Measurements from ENCODE around the gene RERE.

Gene RERE

DNA sequence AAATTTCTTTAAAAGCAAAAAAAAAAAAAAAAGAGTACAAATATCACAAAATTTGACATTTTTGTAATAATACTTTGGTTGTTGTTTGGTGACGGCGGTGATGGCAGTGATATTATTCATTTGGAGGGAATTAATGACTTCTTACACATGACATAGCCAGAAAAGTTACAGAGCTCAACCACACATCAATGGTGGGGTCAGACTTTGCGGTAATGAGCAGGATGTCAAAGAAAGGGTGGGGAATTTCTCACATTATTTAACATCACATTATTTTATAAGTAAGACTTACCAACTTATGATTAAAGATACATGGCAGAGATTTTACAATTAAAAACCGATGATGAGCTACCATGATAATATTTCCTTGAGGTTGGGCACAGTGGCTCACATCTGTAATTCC is 248.2 kb downstream of the RERE start:
- Histone ChIP-seq H3K4me3 (ENCODE audit: low read length) (no peak overlapping the region), H3K36me3 (ENCODE audit: insufficient read depth, low read length) (no peaks in the 10 kb centered on the region), H3K9me3 (ENCODE audit: low read length) (peaks cover 3% of the 10 kb centered on the region), H3K4me1 (ENCODE audit: insufficient read depth, low read length) (peaks cover 9% of the 10 kb centered on the region), H3K27me3 (ENCODE audit: insufficient read depth, low read length) (no peaks in the 10 kb centered on the region), H2AFZ (ENCODE audit: low read depth, low read length) (no peak overlapping the region)

DNA sequence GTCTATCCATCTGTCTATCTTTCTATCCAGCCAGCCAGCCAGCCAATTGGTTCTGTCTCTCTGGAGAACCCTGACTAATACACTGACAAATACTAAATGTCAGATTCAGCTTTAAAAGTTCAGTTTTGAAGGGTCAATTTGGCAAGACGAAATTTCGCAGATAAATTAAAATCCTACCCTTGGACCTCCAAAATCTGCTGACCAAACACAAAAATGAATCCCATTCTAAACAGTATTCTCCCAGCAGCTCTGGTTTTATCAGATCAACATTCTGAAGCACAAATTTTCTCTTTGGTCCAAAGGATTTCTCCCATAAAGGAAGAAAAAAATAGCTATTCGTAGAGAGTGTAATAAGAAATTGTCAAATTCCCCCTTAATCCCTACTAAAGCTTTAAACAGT is 248.6 kb downstream of the RERE start:
- Histone ChIP-seq H3K4me3 (ENCODE audit: low read length) (no peak overlapping the region), H2AFZ (ENCODE audit: low read depth, low read length) (no peak overlapping the region), H3K9me3 (ENCODE audit: low read length) (peaks cover 3% of the 10 kb centered on the region), H3K36me3 (ENCODE audit: insufficient read depth, low read length) (no peaks in the 10 kb centered on the region), H3K27me3 (ENCODE audit: insufficient read depth, low read length) (no peaks in the 10 kb centered on the region), H3K4me1 (ENCODE audit: insufficient read depth, low read length) (peaks cover 9% of the 10 kb centered on the region)

DNA sequence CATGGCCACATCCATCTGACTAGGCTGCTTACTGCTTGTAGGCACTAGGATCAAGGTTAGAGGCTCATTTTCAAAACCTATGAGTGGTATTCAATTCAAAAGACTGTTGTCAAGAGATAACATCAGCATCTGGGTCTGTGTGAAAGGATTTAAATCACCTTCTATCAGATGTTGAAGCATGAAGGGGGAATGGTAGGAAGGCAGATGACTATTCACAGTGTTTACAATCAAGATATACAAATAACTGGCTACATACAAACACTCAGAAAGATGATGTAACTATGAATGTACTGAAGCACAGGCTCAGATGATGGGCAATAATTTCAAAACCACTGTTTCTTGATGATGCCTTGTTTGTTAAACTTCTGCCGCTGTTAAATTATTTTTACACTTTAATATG is 250.3 kb downstream of the RERE start:
- Histone ChIP-seq H3K9me3 (ENCODE audit: low read length) (peaks cover 3% of the 10 kb centered on the region), H3K27me3 (ENCODE audit: insufficient read depth, low read length) (no peaks in the 10 kb centered on the region), H2AFZ (ENCODE audit: low read depth, low read length) (no peak overlapping the region), H3K4me3 (ENCODE audit: low read length) (no peak overlapping the region), H3K4me1 (ENCODE audit: insufficient read depth, low read length) (peaks cover 9% of the 10 kb centered on the region), H3K36me3 (ENCODE audit: insufficient read depth, low read length) (no peaks in the 10 kb centered on the region)

DNA sequence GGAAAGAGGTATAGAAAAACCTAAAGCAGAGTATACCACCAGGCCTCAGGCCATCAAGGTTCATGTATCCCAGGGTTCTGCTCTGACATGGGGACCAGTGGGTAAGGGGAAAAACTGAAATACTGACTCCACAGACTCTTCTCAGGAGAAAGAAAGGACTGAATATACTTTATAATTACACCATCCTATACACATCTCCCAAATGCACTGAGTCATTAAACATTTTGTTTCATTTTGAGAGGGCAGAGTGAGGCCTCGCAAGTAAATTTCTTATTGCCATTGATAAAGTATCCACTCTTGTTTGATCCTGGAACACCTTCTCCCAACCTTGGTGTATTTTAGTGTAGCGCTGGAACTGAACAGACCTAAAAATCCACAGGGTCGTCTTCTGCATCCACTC is 251.6 kb downstream of the RERE start:
- Histone ChIP-seq H3K36me3 (ENCODE audit: insufficient read depth, low read length) (no peaks in the 10 kb centered on the region), H2AFZ (ENCODE audit: low read depth, low read length) (no peak overlapping the region), H3K4me3 (ENCODE audit: low read length) (no peak overlapping the region), H3K4me1 (ENCODE audit: insufficient read depth, low read length) (peaks cover 2% of the 10 kb centered on the region), H3K27me3 (ENCODE audit: insufficient read depth, low read length) (no peaks in the 10 kb centered on the region), H3K9me3 (ENCODE audit: low read length) (peaks cover 3% of the 10 kb centered on the region)

DNA sequence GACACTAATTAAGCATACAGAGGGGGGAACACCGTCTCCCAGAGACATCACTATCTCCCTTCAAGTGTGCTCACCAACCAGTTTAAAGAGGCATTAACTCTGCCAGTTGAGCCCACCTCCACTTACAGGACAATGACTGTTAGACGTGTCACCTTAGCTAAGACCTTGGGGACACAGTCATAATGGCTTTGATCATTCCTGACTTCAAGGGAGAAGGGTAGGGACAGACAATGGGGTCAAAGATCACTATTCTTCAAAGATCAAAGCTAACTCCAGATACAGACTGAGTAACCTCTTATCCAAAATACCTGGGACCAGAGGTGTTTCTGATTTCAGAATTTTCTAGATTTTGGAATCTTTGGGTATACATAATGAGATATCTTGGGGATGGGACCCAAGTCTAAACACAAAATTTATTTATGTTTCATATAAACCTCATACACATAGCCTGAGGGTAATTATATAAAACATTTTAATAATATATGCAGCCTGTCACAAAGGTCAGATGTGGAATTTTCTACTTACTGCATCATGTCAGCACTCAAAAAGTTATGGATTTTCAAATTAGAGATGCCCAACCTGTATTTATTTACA is 253.4 kb downstream of the RERE start:
- H3K9me3 ChIP-seq (ENCODE audit: low read length): peaks cover 3% of the 10 kb centered on the region
- H3K4me3 ChIP-seq (ENCODE audit: low read length): no peak overlapping the region
- H3K27me3 ChIP-seq (ENCODE audit: insufficient read depth, low read length): no peaks in the 10 kb centered on the region
- no peak overlapping the region for H2AFZ ChIP-seq (ENCODE audit: low read depth, low read length)
- no peaks in the 10 kb centered on the region for H3K4me1 ChIP-seq (ENCODE audit: insufficient read depth, low read length)
- H3K36me3 ChIP-seq (ENCODE audit: insufficient read depth, low read length): no peaks in the 10 kb centered on the region

DNA sequence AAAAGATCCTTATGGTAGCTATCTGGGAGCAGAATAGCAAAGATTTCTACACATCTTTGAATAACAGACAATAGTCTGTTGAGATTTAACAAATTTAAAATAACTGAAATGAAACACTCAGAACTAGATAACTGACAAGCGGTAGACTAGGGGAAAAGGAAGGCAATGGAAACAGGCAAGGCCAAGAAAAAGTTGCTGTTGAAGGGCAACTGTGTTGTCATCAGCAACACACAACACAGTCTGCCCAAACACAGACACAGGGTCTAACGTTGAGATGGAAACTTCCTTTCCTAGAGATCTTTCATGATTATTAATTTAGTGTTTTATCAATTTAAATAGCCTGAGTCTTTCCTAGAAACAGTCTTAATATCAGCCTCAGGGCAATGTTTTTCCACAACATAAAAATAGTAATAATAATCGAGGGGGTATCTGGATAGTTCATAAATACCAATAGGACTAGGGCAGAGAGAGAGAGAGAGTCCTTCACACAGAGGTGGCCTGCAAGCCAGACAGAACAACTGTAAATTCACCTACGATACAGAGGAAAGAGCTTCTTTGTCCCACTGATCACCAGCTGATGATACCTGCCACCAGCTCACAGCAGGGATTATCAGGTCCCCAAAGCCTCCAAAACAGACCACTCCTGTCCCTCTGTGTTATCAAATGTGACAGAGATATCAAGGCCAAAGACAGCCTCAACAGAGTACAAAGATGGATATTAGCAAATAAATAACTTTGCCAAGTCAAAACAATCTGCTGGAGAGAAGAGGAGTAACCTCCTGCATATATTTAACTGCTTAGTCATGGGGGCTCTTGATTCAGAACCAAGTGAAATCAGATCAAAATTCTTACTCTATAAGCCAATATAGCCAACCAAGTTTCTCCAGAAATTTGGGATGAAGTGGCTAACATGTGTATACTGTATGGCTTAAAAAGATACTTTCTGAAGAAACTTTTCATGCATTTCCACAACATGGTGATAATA is 254.3 kb downstream of the RERE start:
- no peaks in the 10 kb centered on the region for H3K27me3 ChIP-seq (ENCODE audit: insufficient read depth, low read length)
- H3K4me1 ChIP-seq (ENCODE audit: insufficient read depth, low read length): no peaks in the 10 kb centered on the region
- no peak overlapping the region for H2AFZ ChIP-seq (ENCODE audit: low read depth, low read length)
- H3K4me3 ChIP-seq (ENCODE audit: low read length): no peak overlapping the region
- no peaks in the 10 kb centered on the region for H3K36me3 ChIP-seq (ENCODE audit: insufficient read depth, low read length)
- H3K9me3 ChIP-seq (ENCODE audit: low read length): peaks cover 3% of the 10 kb centered on the region

DNA sequence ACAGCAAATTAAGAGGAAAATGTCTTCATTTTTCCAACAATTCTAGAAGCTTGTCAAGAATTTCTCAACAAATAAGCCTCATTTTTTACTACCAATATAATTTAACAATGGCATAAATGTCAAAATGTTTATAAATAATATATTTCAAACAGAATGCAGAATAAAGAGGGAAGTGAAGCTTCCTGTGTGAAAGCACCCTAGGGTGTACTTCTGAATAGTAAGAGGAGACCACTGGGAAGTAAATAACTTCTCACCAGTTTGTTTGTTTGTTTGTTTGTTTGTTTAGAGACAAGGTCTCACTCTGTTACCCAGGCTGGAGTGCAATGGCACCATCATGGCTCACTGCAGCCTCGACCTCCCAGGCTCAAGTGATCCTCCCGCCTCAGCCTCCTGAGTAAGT is 255.2 kb downstream of the RERE start:
- no peaks in the 10 kb centered on the region for H3K27me3 ChIP-seq (ENCODE audit: insufficient read depth, low read length)
- no peaks in the 10 kb centered on the region for H3K4me1 ChIP-seq (ENCODE audit: insufficient read depth, low read length)
- H3K4me3 ChIP-seq (ENCODE audit: low read length): no peak overlapping the region
- peaks cover 4% of the 10 kb centered on the region for H3K36me3 ChIP-seq (ENCODE audit: insufficient read depth, low read length)
- H2AFZ ChIP-seq (ENCODE audit: low read depth, low read length): no peak overlapping the region
- no peaks in the 10 kb centered on the region for H3K9me3 ChIP-seq (ENCODE audit: low read length)

DNA sequence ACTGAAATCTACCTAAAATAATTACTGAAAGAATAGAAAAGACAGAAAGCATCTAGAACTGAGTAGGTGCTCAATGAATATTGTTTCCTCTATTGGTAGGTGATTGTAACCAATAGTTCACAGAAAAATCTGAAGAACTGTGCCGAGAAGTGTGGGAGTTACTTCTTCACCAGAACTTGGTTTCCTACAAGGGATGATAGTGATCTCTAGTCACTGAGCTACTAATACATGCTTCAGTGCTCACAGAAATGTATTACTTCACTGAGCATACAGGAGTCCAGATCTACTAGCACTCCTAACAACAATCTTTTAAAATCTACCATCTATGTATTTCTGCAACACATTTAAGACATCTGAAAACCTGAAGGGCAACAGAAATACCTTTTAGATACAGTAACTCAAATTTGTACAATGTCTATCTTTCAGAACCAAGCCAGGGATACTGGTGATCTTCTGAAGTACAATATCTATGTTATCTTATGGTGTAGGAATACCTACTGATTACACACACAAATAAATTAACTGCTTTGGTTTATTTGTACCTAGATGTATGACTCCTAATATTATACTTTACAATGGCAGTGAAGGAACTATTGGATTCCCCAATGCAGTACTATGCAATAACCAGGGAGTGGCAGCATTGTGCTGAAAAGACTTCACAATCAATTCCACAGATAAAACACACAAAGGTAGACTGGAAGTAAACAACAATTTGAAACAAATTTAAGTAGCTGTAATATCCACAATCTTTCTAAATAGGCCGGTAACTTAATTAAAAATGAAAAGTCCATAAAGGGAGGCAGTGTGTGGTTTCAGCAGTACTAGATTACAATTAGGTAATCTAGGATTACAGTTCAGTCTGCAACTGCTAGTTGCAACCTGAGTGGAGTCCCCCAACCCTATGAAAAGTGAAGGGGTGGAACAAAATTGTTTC is 256.6 kb downstream of the RERE start:
- Histone ChIP-seq H3K4me1 (ENCODE audit: insufficient read depth, low read length) (no peaks in the 10 kb centered on the region), H2AFZ (ENCODE audit: low read depth, low read length) (no peak overlapping the region), H3K9me3 (ENCODE audit: low read length) (no peaks in the 10 kb centered on the region), H3K27me3 (ENCODE audit: insufficient read depth, low read length) (no peaks in the 10 kb centered on the region), H3K36me3 (ENCODE audit: insufficient read depth, low read length) (peaks cover 14% of the 10 kb centered on the region), H3K4me3 (ENCODE audit: low read length) (no peak overlapping the region)

DNA sequence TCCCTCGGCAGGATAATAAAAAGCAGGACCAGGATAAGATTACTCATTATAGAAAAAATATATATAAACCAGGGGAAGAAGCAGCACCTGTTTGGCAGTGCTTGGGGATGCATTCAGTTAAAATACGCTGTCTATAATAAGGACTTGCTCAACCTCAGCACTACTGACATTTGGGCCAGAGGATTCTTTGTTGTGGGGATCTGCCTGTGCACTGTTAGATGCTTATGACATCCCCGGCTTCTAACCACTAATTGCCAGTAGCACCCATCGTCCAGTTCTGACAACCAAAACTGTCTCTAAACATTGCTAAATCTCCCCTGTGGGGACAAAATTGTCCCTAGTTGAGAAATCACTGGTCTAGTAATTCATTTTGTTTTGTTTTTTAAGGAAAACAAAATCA is 257.4 kb downstream of the RERE start:
- Histone ChIP-seq H3K36me3 (ENCODE audit: insufficient read depth, low read length) (peaks cover 22% of the 10 kb centered on the region), H3K27me3 (ENCODE audit: insufficient read depth, low read length) (no peaks in the 10 kb centered on the region), H2AFZ (ENCODE audit: low read depth, low read length) (no peak overlapping the region), H3K9me3 (ENCODE audit: low read length) (no peaks in the 10 kb centered on the region), H3K4me3 (ENCODE audit: low read length) (no peak overlapping the region), H3K4me1 (ENCODE audit: insufficient read depth, low read length) (no peaks in the 10 kb centered on the region)

DNA sequence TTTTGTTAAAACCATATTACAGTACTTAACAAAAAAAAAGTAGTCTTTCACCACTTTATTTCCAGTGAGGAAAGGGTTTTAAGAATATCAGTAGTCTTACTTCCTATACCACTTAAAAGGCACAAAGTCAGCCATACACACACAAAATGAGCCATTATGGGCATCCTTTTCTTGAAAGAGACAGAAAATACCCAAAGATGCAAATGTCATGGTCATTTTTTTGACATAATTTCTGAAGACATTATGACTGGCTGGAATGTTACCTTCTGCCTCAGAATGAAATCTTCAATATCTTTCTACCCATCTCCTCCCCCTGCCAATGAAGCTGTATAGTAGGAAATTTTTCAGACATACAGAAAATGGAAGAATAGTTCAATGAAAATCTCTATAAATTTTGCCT is 261.9 kb downstream of the RERE start:
- no peak overlapping the region for H3K4me3 ChIP-seq (ENCODE audit: low read length)
- H3K36me3 ChIP-seq (ENCODE audit: insufficient read depth, low read length): peaks cover 31% of the 10 kb centered on the region
- H2AFZ ChIP-seq (ENCODE audit: low read depth, low read length): no peak overlapping the region
- no peaks in the 10 kb centered on the region for H3K9me3 ChIP-seq (ENCODE audit: low read length)
- peaks cover 22% of the 10 kb centered on the region for H3K4me1 ChIP-seq (ENCODE audit: insufficient read depth, low read length)
- no peaks in the 10 kb centered on the region for H3K27me3 ChIP-seq (ENCODE audit: insufficient read depth, low read length)

DNA sequence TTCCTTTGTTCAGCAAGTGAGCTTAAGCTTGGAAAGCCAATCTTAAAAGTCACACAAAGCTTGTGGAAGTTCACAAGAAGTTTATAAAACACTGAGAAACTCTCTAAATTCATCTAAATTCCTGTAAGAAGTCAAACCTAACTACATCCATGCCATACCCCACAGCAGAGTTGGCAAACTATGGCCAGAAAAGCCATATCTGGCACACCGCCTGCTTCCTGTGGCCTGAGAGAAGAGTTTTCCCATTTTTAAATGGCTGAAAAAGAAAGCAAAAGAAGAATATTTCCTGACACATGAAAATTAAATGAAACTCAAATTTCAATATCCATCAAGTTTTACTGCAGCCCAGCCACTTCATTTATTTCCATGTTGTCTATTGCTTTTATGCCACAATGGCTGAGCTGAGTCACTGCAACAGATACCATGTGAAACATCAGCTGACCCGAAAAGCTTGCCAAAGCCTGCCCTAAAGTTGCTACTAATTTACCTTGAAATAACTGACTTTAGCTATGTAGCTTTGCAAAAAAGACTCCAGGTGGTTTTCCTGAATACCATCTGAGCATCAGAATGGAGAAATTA is 262.4 kb downstream of the RERE start:
- Histone ChIP-seq H3K9me3 (ENCODE audit: low read length) (no peaks in the 10 kb centered on the region), H3K36me3 (ENCODE audit: insufficient read depth, low read length) (peaks cover 31% of the 10 kb centered on the region), H3K4me1 (ENCODE audit: insufficient read depth, low read length) (peaks cover 22% of the 10 kb centered on the region), H3K27me3 (ENCODE audit: insufficient read depth, low read length) (no peaks in the 10 kb centered on the region), H3K4me3 (ENCODE audit: low read length) (no peak overlapping the region), H2AFZ (ENCODE audit: low read depth, low read length) (no peak overlapping the region)

DNA sequence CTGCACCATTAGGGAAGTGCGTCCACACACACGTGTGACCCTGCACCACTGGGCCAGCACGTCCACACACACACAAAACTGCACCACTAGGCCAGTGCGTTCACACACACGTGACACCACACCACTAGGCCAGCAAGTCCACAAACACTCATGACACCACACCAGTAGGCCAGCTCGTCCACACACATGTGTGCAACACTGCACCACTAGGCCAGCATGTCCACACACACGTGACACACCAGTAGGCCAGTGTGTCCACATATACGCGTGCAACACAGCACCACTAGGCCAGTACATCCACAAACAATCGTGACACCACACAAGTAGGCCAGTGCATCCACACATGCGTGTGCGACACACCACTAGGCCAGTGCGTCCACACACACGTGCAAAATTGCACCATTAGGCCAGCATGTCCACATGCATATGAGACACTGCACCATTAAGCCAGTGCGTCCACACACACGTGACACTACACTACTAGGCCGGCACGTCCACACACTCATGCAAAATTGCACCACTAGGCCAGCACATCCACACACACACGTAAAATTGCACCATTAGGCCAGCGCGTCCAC is 264.5 kb downstream of the RERE start:
- no peaks in the 10 kb centered on the region for H3K9me3 ChIP-seq (ENCODE audit: low read length)
- no peaks in the 10 kb centered on the region for H3K27me3 ChIP-seq (ENCODE audit: insufficient read depth, low read length)
- H2AFZ ChIP-seq (ENCODE audit: low read depth, low read length): no peak overlapping the region
- H3K4me1 ChIP-seq (ENCODE audit: insufficient read depth, low read length): peaks cover 22% of the 10 kb centered on the region
- H3K36me3 ChIP-seq (ENCODE audit: insufficient read depth, low read length): peaks cover 34% of the 10 kb centered on the region
- H3K4me3 ChIP-seq (ENCODE audit: low read length): no peak overlapping the region

All from neuron (in vitro differentiated cells).